Measurements from ENCODE around the gene TRPC4.

DNA sequence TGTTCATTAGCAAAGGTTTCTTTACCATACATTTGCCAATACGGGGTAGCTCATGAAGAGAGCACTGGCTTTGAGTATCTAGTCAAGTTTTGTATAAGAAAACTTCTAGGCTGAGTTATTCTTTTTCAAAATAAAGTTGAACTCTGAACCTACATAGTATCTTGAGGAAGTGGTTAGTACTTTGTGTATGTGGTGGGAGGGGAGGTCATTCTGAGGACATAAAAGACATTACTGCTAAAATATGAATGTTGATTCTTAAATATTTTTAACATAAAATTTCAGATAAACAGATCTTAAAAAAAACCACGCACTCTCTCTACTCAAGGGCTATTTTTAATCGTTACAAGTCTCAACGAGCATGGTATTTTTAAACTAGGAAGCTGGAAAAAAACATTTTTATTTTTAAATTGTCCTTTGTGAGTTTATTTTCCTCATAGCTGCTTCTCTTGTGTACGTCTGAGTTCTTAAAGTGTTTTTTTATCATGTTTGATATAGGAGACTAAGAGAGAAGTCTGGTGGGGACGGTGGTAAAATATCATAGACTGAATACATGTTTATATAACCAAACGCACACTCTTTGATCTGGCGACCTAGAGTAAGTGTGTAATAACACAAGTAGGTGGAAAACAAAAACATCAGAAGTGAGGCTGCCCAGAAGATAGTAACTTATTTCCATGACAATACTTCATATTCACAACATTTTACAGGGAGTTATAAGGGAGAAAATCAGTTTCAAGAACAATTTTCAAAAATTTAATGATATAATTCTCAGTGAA lies 153.0 kb downstream of the TRPC4 start:
- no peak for TF ChIP-seq EZH2 (IDR thresholded peaks at IDR 0.05; ENCODE audit: low read length, missing control alignments)
- TF ChIP-seq, protein P1, sequence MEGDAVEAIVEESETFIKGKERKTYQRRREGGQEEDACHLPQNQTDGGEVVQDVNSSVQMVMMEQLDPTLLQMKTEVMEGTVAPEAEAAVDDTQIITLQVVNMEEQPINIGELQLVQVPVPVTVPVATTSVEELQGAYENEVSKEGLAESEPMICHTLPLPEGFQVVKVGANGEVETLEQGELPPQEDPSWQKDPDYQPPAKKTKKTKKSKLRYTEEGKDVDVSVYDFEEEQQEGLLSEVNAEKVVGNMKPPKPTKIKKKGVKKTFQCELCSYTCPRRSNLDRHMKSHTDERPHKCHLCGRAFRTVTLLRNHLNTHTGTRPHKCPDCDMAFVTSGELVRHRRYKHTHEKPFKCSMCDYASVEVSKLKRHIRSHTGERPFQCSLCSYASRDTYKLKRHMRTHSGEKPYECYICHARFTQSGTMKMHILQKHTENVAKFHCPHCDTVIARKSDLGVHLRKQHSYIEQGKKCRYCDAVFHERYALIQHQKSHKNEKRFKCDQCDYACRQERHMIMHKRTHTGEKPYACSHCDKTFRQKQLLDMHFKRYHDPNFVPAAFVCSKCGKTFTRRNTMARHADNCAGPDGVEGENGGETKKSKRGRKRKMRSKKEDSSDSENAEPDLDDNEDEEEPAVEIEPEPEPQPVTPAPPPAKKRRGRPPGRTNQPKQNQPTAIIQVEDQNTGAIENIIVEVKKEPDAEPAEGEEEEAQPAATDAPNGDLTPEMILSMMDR (conservative IDR thresholded peaks at IDR 0.05 in 1 of 2, IDR thresholded peaks at IDR 0.05 in 1 of 2; ENCODE audit: low read depth in 1 of 2, low read length in 2 of 2): no peak

Data from fibroblast of lung (primary cell).